ENCODE results near the gene NTRK3.

The NTRK3 gene

GRCh38 chr15:88238618-88239430 lies 17.7 kb downstream of the NTRK3 start:
- TF ChIP-seq REST (IDR thresholded peaks at IDR 0.05; ENCODE audit: insufficient read depth in 1 of 2, low read depth in 2 of 2, low read length in 2 of 2): no peak
- TF ChIP-seq POLR2AphosphoS5 (IDR thresholded peaks at IDR 0.05; ENCODE audit: low read depth, low read length): no peak
- TF ChIP-seq TAF1 (IDR thresholded peaks at IDR 0.05; ENCODE audit: borderline replicate concordance, insufficient read depth, low read length): no peak
- TF ChIP-seq SIN3A (IDR thresholded peaks at IDR 0.05; ENCODE audit: borderline replicate concordance, insufficient read depth, low read length): no peak
- no peak for TF ChIP-seq FOXP2 (optimal IDR thresholded peaks at IDR 0.05; ENCODE audit: borderline replicate concordance, extremely low read depth, extremely low read length, insufficient read depth)

- TF ChIP-seq FOXP2 (optimal IDR thresholded peaks at IDR 0.05; ENCODE audit: borderline replicate concordance, extremely low read depth, extremely low read length, insufficient read depth): no peak
- no peak for TF ChIP-seq TAF1 (IDR thresholded peaks at IDR 0.05; ENCODE audit: borderline replicate concordance, insufficient read depth, low read length)
- TF ChIP-seq SIN3A (IDR thresholded peaks at IDR 0.05; ENCODE audit: borderline replicate concordance, insufficient read depth, low read length): no peak
- no peak for TF ChIP-seq POLR2AphosphoS5 (IDR thresholded peaks at IDR 0.05; ENCODE audit: low read depth, low read length)
- no peak for TF ChIP-seq REST (IDR thresholded peaks at IDR 0.05; ENCODE audit: insufficient read depth in 1 of 2, low read depth in 2 of 2, low read length in 2 of 2)
These were observed 21.8 kb downstream of the NTRK3 start for GRCh38 chr15:88234711-88235110.

- no peak for TF ChIP-seq FOXP2 (optimal IDR thresholded peaks at IDR 0.05; ENCODE audit: borderline replicate concordance, extremely low read depth, extremely low read length, insufficient read depth)
- TF ChIP-seq POLR2AphosphoS5 (IDR thresholded peaks at IDR 0.05; ENCODE audit: low read depth, low read length): no peak
- TF ChIP-seq REST (IDR thresholded peaks at IDR 0.05; ENCODE audit: insufficient read depth in 1 of 2, low read depth in 2 of 2, low read length in 2 of 2): no peak
- TF ChIP-seq TAF1 (IDR thresholded peaks at IDR 0.05; ENCODE audit: borderline replicate concordance, insufficient read depth, low read length): no peak
- TF ChIP-seq SIN3A (IDR thresholded peaks at IDR 0.05; ENCODE audit: borderline replicate concordance, insufficient read depth, low read length): no peak
These were observed 22.6 kb downstream of the NTRK3 start for GRCh38 chr15:88233921-88234320.

- TF ChIP-seq TAF1 (IDR thresholded peaks at IDR 0.05; ENCODE audit: borderline replicate concordance, insufficient read depth, low read length) (no peak), POLR2AphosphoS5 (IDR thresholded peaks at IDR 0.05; ENCODE audit: low read depth, low read length) (no peak), FOXP2 (optimal IDR thresholded peaks at IDR 0.05; ENCODE audit: borderline replicate concordance, extremely low read depth, extremely low read length, insufficient read depth) (no peak), REST (IDR thresholded peaks at IDR 0.05; ENCODE audit: insufficient read depth in 1 of 2, low read depth in 2 of 2, low read length in 2 of 2) (no peak), SIN3A (IDR thresholded peaks at IDR 0.05; ENCODE audit: borderline replicate concordance, insufficient read depth, low read length) (no peak)
These were observed 23.8 kb downstream of the NTRK3 start for GRCh38 chr15:88232771-88233201.

All from PFSK-1 (cell line).